GM12878 (cell line): ENCODE results near the gene AKAP13. TPM values are rescaled to one million over a fixed set of nuclear protein-coding genes. Genes with fewer than 3 reads are reported as not detected.

ENCODE experiments used
- ASH2L ChIP-seq: fragments of 300-600, 200-600 bp; sonication (generic); IDR thresholded peaks from 2 replicates; pipeline ENCODE4 v1.6.1; 2017; ENCODE audit warnings: low read depth, mild to moderate bottlenecking, borderline replicate concordance
- ATF7 ChIP-seq: fragments of 450-650 bp; IDR thresholded peaks from 2 replicates; pipeline ENCODE4 v1.6.1; 2016; ENCODE audit warnings: low read depth, mild to moderate bottlenecking
- BCL3 ChIP-seq: IDR thresholded peaks from 2 replicates; pipeline ENCODE4 v1.6.1; 2011; ENCODE audit warnings: borderline replicate concordance, low read depth, mild to moderate bottlenecking, moderate library complexity, low read length; ENCODE audit not compliant: insufficient read depth, poor library complexity, severe bottlenecking
- BHLHE40 ChIP-seq, 2 experiments: fragments of 450-650 bp in 1 of 2; IDR thresholded peaks; 2 replicates each; pipeline ENCODE4 v1.6.1; 2011 to 2017; ENCODE audit warnings: low read depth in 2 of 2, borderline replicate concordance in 1 of 2, improper control_type of control experiment in 1 of 2, low read length in 1 of 2, mild to moderate bottlenecking in 1 of 2
- CREM ChIP-seq: IDR thresholded peaks from 2 replicates; pipeline ENCODE4 v1.6.1; 2014; ENCODE audit warnings: antibody characterized with exemption, low read depth
- E2F4 ChIP-seq: IDR thresholded peaks from 2 replicates; pipeline ENCODE4 v1.6.1; 2012; ENCODE audit warnings: low read depth, low read length, improper control_type of control experiment
- EED ChIP-seq: sonication (generic); IDR thresholded peaks from 2 replicates; pipeline ENCODE4 v1.6.1; 2016; ENCODE audit warnings: antibody characterized with exemption, low read depth
- FOS ChIP-seq: IDR thresholded peaks from 3 replicates; pipeline ENCODE4 v1.6.1; 2011; ENCODE audit warnings: borderline replicate concordance; ENCODE audit not compliant: insufficient read length; ENCODE audit errors: extremely low read depth
- FOXM1 ChIP-seq: IDR thresholded peaks from 2 replicates; pipeline ENCODE4 v1.6.1; 2012; ENCODE audit warnings: low read depth, mild to moderate bottlenecking, inconsistent platforms, low read length, moderate library complexity
- GABPA ChIP-seq: IDR thresholded peaks from 2 replicates; pipeline ENCODE4 v1.6.1; 2014; ENCODE audit warnings: antibody characterized with exemption, low read depth, mild to moderate bottlenecking, inconsistent platforms
- HDAC6 ChIP-seq: fragments of 200-600 bp; sonication (generic); IDR thresholded peaks from one replicate; pipeline ENCODE4 v1.8.0; 2017; ENCODE audit warnings: antibody characterized with exemption; ENCODE audit not compliant: unreplicated experiment
- IKZF2 ChIP-seq, 2 experiments: fragments of 450-650 bp; IDR thresholded peaks; 2 replicates each; pipeline ENCODE4 v1.6.1; 2017; ENCODE audit warnings: mild to moderate bottlenecking in 2 of 2, moderate library complexity in 2 of 2
- MEF2A ChIP-seq: IDR thresholded peaks from 2 replicates; pipeline ENCODE4 v1.6.1; 2011; ENCODE audit warnings: low read depth, mild to moderate bottlenecking, low read length, moderate library complexity; ENCODE audit not compliant: insufficient read depth
- MTA3 ChIP-seq: IDR thresholded peaks from 2 replicates; pipeline ENCODE4 v1.6.1; 2012; ENCODE audit warnings: low read length, inconsistent platforms, borderline replicate concordance
- MXI1 ChIP-seq: fragments of 150-350 bp; IDR thresholded peaks from 2 replicates; pipeline ENCODE4 v1.6.1; 2011; ENCODE audit warnings: low read depth, mild to moderate bottlenecking, inconsistent platforms, low read length, improper control_type of control experiment
- NBN ChIP-seq: fragments of 450-650 bp; IDR thresholded peaks from 2 replicates; pipeline ENCODE4 v1.6.1; 2016
- NR2C1 ChIP-seq: fragments of 450-650 bp; IDR thresholded peaks from 2 replicates; pipeline ENCODE4 v1.6.1; 2017; ENCODE audit warnings: antibody characterized with exemption, mild to moderate bottlenecking, moderate library complexity
- PAX5 ChIP-seq: IDR thresholded peaks from 2 replicates; pipeline ENCODE4 v1.6.1; 2011; ENCODE audit warnings: low read depth, low read length, borderline replicate concordance
- POLR2AphosphoS2 ChIP-seq: IDR thresholded peaks from 2 replicates; pipeline ENCODE4 v1.6.1; 2011; ENCODE audit warnings: low read depth, mild to moderate bottlenecking, low read length, improper control_type of control experiment, moderate library complexity
- RELB ChIP-seq: fragments of 450-650 bp; IDR thresholded peaks from 2 replicates; pipeline ENCODE4 v1.6.1; 2017; ENCODE audit warnings: low read depth, mild to moderate bottlenecking, moderate library complexity
- SKIL ChIP-seq: fragments of 450-650 bp; IDR thresholded peaks from 2 replicates; pipeline ENCODE4 v1.6.1; 2017; ENCODE audit warnings: mild to moderate bottlenecking, low read depth, inconsistent platforms; ENCODE audit not compliant: poor library complexity, severe bottlenecking
- SMAD1 ChIP-seq: fragments of 450-650 bp; IDR thresholded peaks from 2 replicates; pipeline ENCODE4 v1.6.1; 2018; ENCODE audit warnings: mild to moderate bottlenecking, low read depth; ENCODE audit not compliant: partially characterized antibody
- SPI1 ChIP-seq: IDR thresholded peaks from 2 replicates; pipeline ENCODE4 v1.6.1; 2011; ENCODE audit warnings: low read depth, mild to moderate bottlenecking, low read length, moderate library complexity, borderline replicate concordance; ENCODE audit not compliant: insufficient read depth
- TCF12 ChIP-seq: IDR thresholded peaks from 2 replicates; pipeline ENCODE4 v1.6.1; 2011; ENCODE audit warnings: low read depth, mild to moderate bottlenecking, low read length
- TCF7 ChIP-seq: IDR thresholded peaks from 2 replicates; pipeline ENCODE4 v1.6.1; 2014; ENCODE audit warnings: antibody characterized with exemption, borderline replicate concordance
- polyA plus RNA-seq, 11 experiments: library from polyadenylated mRNA; depleted of rRNA in 4 of 11; unstranded in 6 of 11; stranded (reverse) in 5 of 11; fragments of >200 nt; fragmentation: Nextera tagmentation in 4 of 11; fragmentation: Illumina TruSeq in 1 of 11; extraction: Ambion mirVana in 4 of 11; extraction: Trizol in 1 of 11; gene quantifications; 1 replicate in 1 of 11; 2 replicates in 10 of 11; pipeline versions ENCODE4 v1.2.1 to v1.2.3, GENCODE V29; 2011 to 2016; ENCODE audit warnings: inconsistent platforms in 2 of 11, missing spikeins in 2 of 11, low read depth in 1 of 11
- total RNA-seq, 4 experiments: library from RNA; depleted of rRNA in 3 of 4; stranded (reverse); fragments of >200 nt in 3 of 4; fragmentation: Illumina TruSeq in 1 of 4; extraction: Trizol in 1 of 4; gene quantifications; 2 replicates each; pipeline versions ENCODE4 v1.2.1 to v1.2.3, GENCODE V29; 2013 to 2021

The AKAP13 gene
- total and polyA plus RNA-seq, 10 of the 15 experiments (the other 5 are each of a cell fraction or from before 2014, with no cell fraction given) = 14.4 to 74.9 (median 55.1) TPM

- TF ChIP-seq HDAC6 (no peak), EED (peak; percentile 88), PAX5 (peak; percentile 91), MXI1 (no peak), POLR2AphosphoS2 (no peak), TCF7 (peak; percentile 93), E2F4 (no peak), IKZF2 (IDR thresholded peaks at IDR 0.05) (peak; percentile 89), SKIL (peak; percentile 55), TCF12 (no peak), FOXM1 (peak; percentile 70; the same call in 1 of the 2 replicates), ATF7 (0 out of 2 replicates have a peak, but pooled peaks have one; percentile 12), BCL3 (no peak), GABPA (no peak), RELB (peak; percentile 67), NR2C1 (no peak), BHLHE40 (IDR thresholded peaks at IDR 0.05; ENCODE audit: borderline replicate concordance in 1 of 2, low read depth in 2 of 2, low read length in 1 of 2) (peak; percentile 8 to 34; a peak in 1 of 4 replicates), SMAD1 (no peak), MEF2A (0 out of 2 replicates have a peak, but pooled peaks have one; percentile 31), CREM (peak; percentile 52; the same call in 1 of the 2 replicates), NBN (0 out of 2 replicates have a peak, but pooled peaks have one; percentile 31), FOS (no peak), MTA3 (0 out of 2 replicates have a peak, but pooled peaks have one; percentile 46), ASH2L (no peak), SPI1 (peak; percentile 87)
These were observed 119.8 kb downstream of the AKAP13 start (continued) for GRCh38 chr15:85500060-85500708.
